Myocyte (in vitro differentiated cells): ENCODE measurements around the gene AFP. TPM values are rescaled to one million over a fixed set of nuclear protein-coding genes. Genes with fewer than 3 reads are reported as not detected.
"Not testable (repeated sequence)": the region's sequence is repeated elsewhere in the genome, so short reads cannot be mapped to it uniquely, and the experiment has no call there.

Source experiments
- DNase-seq: peaks from one replicate; pipeline ENCODE4 v3.0.0-alpha.2; 2012; ENCODE audit warnings: low read depth
- polyA plus RNA-seq: library from polyadenylated mRNA; unstranded; fragments of >200 nt; gene quantifications from one replicate; pipeline ENCODE4 v1.2.1, GENCODE V29; 2012; ENCODE audit warnings: missing spikeins
- total RNA-seq: library from RNA; depleted of rRNA; stranded (reverse); fragments of >200 nt; gene quantifications from 2 replicates; pipeline ENCODE4 v1.2.3, GENCODE V29; 2014

The AFP gene
- 1.1 TPM in 1 of 2 replicates, not detected in the other for total RNA-seq
- 0.81 TPM for polyA plus RNA-seq

DNA sequence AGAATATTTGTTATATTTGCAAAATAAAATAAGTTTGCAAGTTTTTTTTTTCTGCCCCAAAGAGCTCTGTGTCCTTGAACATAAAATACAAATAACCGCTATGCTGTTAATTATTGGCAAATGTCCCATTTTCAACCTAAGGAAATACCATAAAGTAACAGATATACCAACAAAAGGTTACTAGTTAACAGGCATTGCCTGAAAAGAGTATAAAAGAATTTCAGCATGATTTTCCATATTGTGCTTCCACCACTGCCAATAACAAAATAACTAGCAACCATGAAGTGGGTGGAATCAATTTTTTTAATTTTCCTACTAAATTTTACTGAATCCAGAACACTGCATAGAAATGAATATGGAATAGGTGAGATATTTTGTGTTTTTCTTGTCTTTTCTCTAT, at the start of gene AFP:
Gene AFP (plus strand): TSS at position 238 of the 400 bp plus-strand sequence. CDS start 42 bp downstream, at position 280.
- no peak for DNase-seq

- no peak for DNase-seq
These were observed 48.5 kb upstream of the AFP start for GRCh38 chr4:73387552-73387951.

- no peak for DNase-seq
These were observed 47.1 kb upstream of the AFP start for GRCh38 chr4:73388887-73389286.

DNA sequence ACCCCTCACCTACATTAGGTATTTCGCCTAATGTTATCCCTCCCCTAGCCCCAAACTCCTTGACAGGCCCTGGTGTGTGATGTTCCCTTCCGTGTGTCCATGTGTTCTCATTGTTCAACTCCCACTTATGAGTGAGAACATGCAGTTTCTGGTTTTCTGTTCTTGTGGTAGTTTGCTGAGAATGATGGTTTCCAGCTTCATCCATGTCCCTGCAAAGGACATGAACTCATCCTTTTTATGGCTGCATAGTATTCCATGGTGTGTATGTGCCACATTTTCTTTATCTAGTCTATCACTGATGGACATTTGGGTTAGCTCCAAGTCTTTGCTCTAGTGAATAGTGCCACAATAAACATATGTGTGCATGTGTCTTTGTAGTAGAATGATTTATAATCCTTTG, 46.4 kb upstream of the AFP start:
- DNase-seq: not testable (repeated sequence)

- DNase-seq: no peak
These were observed 44.2 kb upstream of the AFP start for GRCh38 chr4:73391774-73392173.

DNA sequence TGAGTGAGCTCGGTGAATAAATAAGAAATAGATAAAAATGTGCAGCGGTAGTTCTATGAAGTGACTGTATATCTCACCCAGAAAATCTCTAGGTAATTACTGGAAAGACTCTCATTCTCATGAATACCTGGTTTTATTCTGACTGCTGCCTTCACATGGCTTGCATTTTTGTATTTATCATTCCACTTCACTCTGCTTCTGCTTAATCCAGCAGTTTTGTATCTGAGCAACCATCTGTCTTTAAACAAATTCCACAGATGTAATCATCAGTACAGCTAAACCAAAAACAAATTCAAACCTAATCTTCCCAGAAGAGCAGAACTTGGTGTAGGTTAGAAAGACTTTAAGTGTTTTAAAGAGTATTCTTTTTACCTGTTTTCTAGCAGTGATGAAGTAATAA, 43.1 kb upstream of the AFP start:
- DNase-seq: no peak

- DNase-seq: no peak
These were observed 39.7 kb upstream of the AFP start for GRCh38 chr4:73396304-73396703.

DNA sequence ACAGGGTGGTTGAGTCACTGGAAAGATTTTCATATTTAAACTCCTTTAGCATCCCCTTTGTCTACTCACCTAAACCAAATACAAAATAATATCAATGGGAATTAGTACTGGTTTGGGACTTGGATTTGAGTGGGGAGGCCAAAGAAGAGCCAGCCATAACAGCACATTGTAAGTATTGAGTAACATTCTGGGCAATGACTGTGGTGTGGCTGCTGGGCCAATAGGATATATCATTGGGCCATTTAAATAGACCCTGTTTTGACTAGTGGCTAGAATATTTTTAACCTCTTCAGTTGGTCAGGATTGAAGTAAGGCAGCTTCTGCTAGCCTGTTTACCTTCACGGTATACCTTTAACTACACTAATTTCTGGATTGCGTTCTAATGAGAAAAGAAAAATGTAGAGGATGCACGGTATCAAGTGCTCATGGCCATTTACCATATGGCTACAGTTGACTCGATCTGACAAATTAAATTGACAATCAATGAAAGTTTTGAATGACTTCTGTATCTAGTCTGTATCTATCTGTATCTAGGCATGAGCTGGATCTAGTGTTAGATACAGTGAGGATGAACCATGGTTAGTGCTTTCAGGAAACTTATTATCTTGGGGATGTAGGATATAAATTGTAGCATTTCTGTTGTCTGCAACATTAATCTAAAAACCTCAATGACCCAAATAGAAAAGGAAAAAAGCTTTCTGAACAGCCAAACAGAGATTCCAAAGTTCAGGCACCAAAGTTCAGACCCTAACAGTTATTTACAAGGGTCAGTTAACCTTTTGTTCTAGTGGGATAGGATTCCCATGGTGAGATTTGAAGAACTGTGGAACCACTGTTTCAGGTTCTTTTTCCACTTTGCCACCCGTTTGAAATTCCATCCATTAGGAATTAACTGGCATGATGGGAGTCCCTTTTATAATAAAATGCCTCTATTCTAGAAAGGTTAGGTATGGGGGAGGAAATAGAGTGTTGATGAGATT, 38.7 kb upstream of the AFP start:
- no peak for DNase-seq

- DNase-seq: no peak
These were observed 34.6 kb upstream of the AFP start for GRCh38 chr4:73401412-73401811.

- no peak for DNase-seq
These were observed 32.0 kb upstream of the AFP start, which contains the start of gene ALB for GRCh38 chr4:73404042-73404441. ALB (plus strand) TSS chr4:73404287; CDS start chr4:73404328, 41 bp downstream.

GRCh38 chr4:73404457-73404856, 31.6 kb upstream of the AFP start:
- no peak for DNase-seq

DNA sequence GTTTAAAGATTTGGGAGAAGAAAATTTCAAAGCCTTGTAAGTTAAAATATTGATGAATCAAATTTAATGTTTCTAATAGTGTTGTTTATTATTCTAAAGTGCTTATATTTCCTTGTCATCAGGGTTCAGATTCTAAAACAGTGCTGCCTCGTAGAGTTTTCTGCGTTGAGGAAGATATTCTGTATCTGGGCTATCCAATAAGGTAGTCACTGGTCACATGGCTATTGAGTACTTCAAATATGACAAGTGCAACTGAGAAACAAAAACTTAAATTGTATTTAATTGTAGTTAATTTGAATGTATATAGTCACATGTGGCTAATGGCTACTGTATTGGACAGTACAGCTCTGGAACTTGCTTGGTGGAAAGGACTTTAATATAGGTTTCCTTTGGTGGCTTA, 30.9 kb upstream of the AFP start:
- no peak for DNase-seq

GRCh38 chr4:73406548-73406875, 29.5 kb upstream of the AFP start:
- no peak for DNase-seq

GRCh38 chr4:73407227-73407673, 28.8 kb upstream of the AFP start:
- no peak for DNase-seq

DNA sequence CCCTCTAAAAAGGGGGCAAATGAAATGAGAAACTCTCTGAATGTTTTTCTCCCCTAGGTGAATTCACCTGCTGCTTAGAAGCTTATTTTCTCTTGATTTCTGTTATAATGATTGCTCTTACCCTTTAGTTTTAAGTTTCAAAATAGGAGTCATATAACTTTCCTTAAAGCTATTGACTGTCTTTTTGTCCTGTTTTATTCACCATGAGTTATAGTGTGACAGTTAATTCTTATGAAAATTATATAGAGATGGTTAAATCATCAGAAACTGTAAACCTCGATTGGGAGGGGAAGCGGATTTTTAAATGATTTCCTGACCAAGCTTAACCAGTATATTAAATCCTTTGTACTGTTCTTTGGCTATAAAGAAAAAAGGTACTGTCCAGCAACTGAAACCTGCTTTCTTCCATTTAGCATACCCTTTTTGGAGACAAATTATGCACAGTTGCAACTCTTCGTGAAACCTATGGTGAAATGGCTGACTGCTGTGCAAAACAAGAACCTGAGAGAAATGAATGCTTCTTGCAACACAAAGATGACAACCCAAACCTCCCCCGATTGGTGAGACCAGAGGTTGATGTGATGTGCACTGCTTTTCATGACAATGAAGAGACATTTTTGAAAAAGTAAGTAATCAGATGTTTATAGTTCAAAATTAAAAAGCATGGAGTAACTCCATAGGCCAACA, 27.7 kb upstream of the AFP start:
- no peak for DNase-seq

DNA sequence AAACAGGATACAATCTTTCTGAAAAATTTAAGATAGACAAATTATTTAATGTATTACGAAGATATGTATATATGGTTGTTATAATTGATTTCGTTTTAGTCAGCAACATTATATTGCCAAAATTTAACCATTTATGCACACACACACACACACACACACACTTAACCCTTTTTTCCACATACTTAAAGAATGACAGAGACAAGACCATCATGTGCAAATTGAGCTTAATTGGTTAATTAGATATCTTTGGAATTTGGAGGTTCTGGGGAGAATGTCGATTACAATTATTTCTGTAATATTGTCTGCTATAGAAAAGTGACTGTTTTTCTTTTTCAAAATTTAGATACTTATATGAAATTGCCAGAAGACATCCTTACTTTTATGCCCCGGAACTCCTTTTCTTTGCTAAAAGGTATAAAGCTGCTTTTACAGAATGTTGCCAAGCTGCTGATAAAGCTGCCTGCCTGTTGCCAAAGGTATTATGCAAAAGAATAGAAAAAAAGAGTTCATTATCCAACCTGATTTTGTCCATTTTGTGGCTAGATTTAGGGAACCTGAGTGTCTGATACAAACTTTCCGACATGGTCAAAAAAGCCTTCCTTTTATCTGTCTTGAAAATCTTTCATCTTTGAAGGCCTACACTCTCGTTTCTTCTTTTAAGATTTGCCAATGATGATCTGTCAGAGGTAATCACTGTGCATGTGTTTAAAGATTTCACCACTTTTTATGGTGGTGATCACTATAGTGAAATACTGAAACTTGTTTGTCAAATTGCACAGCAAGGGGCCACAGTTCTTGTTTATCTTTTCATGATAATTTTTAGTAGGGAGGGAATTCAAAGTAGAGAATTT, 26.8 kb upstream of the AFP start:
- DNase-seq: no peak

DNA sequence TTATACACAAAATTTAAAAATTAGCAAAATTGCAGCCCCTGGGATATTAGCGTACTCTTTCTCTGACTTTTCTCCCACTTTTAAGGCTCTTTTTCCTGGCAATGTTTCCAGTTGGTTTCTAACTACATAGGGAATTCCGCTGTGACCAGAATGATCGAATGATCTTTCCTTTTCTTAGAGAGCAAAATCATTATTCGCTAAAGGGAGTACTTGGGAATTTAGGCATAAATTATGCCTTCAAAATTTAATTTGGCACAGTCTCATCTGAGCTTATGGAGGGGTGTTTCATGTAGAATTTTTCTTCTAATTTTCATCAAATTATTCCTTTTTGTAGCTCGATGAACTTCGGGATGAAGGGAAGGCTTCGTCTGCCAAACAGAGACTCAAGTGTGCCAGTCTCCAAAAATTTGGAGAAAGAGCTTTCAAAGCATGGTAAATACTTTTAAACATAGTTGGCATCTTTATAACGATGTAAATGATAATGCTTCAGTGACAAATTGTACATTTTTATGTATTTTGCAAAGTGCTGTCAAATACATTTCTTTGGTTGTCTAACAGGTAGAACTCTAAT, 26.0 kb upstream of the AFP start:
- DNase-seq: no peak

DNA sequence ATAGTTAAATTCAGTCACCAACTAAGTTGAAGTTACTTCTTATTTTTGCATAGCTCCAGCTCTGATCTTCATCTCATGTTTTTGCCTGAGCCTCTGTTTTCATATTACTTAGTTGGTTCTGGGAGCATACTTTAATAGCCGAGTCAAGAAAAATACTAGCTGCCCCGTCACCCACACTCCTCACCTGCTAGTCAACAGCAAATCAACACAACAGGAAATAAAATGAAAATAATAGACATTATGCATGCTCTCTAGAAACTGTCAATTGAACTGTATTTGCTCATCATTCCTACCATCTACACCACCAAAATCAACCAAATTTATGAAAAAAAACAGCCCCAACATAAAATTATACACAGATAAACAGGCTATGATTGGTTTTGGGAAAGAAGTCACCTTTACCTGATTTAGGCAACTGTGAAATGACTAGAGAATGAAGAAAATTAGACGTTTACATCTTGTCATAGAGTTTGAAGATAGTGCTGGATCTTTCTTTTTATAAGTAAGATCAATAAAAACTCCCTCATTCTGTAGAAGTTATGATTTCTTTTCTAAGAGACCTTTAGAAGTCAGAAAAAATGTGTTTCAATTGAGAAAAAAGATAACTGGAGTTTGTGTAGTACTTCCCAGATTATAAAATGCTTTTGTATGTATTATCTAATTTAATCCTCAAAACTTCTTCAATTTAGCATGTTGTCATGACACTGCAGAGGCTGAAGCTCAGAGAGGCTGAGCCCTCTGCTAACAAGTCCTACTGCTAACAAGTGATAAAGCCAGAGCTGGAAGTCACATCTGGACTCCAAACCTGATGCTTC, 24.9 kb upstream of the AFP start:
- no peak for DNase-seq

GRCh38 chr4:73411731-73412414, 24.1 kb upstream of the AFP start:
- no peak for DNase-seq
